ENCODE data around the gene PLCD1.

GRCh38 chr3:38054499-38055001 lies 25.1 kb upstream of the PLCD1 start:
- TF ChIP-seq CTCF (conservative IDR thresholded peaks at IDR 0.05; ENCODE audit: low read length) (no peak), EZH2phosphoT487 (IDR thresholded peaks at IDR 0.05; ENCODE audit: borderline replicate concordance) (no peak)
